HepG2 (cell line): ENCODE results near the gene EEFSEC. TPM values are rescaled to one million over a fixed set of nuclear protein-coding genes. Genes with fewer than 3 reads are reported as not detected.

Experiments used
- ATAC-seq: fragments of 200-7000 bp; cut with Tn5 transposase; 3 replicates; pipeline ENCODE4 v1.9.1; 2020; ENCODE audit warnings: mild to moderate bottlenecking, moderate library complexity
- BruUV-seq: library from RNA; stranded (reverse); fragments of 400-500 nt; replicated peaks from 2 replicates; lab custom pipeline; 2021; lab: Mats Ljungman, UMichigan
- CTCF ChIA-PET: fragments of 300-600 bp; formaldehyde crosslinking; extraction: SDS; loops from one replicate; lab custom pipeline; 2021; ENCODE audit warnings: low total read pairs, inconsistent platforms, low intra/inter-chr PET ratio; lab: Yijun Ruan, JAX
- POLR2A ChIA-PET: fragments of 350-600 bp; sonication (Branson Sonifier 250); formaldehyde crosslinking; loops from one replicate; lab custom pipeline; 2020; ENCODE audit warnings: antibody characterized with exemption, inconsistent platforms; lab: Yijun Ruan, JAX
- DNase-seq: peaks from one replicate; pipeline ENCODE4 v3.0.0-alpha.2; 2015; ENCODE audit warnings: low spot score
- FAIRE-seq: peaks from 3 replicates; lab custom pipeline; 2011; peaks lifted over from hg19 to GRCh38; lab: Jason Lieb, UNC
- H2AFZ ChIP-seq: one replicate; pipeline ENCODE4 v1.6.1; 2011; ENCODE audit warnings: low read length, inconsistent platforms
- H3K27ac ChIP-seq: fragments of 300-600 bp; 3 replicates; pipeline ENCODE4 v1.8.0; 2011; ENCODE audit warnings: mixed run types, mild to moderate bottlenecking, mixed read lengths, low read length, inconsistent platforms; ENCODE audit not compliant: insufficient read depth; ENCODE audit errors: extremely low read length
- H3K27me3 ChIP-seq, 2 experiments: fragments of 200-600 bp in 1 of 2; 2 replicates in 1 of 2; 3 replicates in 1 of 2; pipeline versions ENCODE4 v1.6.0 to v1.8.0; 2011; ENCODE audit warnings: low read length in 2 of 2, mild to moderate bottlenecking in 2 of 2, moderate library complexity in 2 of 2, inconsistent platforms in 1 of 2; ENCODE audit not compliant: insufficient read depth in 2 of 2, control insufficient read depth in 1 of 2
- H3K36me3 ChIP-seq, 2 experiments: fragments of 200-600 bp in 1 of 2; replicated peaks in 1 of 2; 2 replicates in 1 of 2; 3 replicates in 1 of 2; pipeline versions ENCODE4 v1.5.1 to v1.8.0; 2011; ENCODE audit warnings: low read length in 2 of 2, inconsistent platforms in 1 of 2; ENCODE audit not compliant: insufficient read depth in 2 of 2, control insufficient read depth in 1 of 2
- H3K4me1 ChIP-seq: 2 replicates; pipeline ENCODE4 v1.5.1; 2012; ENCODE audit warnings: low read length, inconsistent platforms; ENCODE audit not compliant: insufficient read depth
- H3K4me2 ChIP-seq: 2 replicates; pipeline ENCODE4 v1.6.0; 2011; ENCODE audit warnings: low read depth, low read length, inconsistent platforms
- H3K4me3 ChIP-seq, 3 experiments: fragments of 200-600 bp in 1 of 3; sonication (generic), shearing (Covaris generic) in 1 of 3; replicated peaks in 1 of 3; 2 replicates each; pipeline ENCODE4 v1.5.1; 2011 to 2016; ENCODE audit warnings: low read length in 3 of 3, inconsistent platforms in 2 of 3, low read depth in 2 of 3, mild to moderate bottlenecking in 2 of 3, control low read depth in 1 of 3, mixed read lengths in 1 of 3; ENCODE audit not compliant: insufficient read depth in 1 of 3
- H3K79me2 ChIP-seq: one replicate; pipeline ENCODE4 v1.6.1; 2011; ENCODE audit warnings: low read length, inconsistent platforms; ENCODE audit not compliant: insufficient read depth
- H3K9ac ChIP-seq: 2 replicates; pipeline ENCODE4 v1.6.0; 2011; ENCODE audit warnings: mild to moderate bottlenecking, low read depth, low read length, inconsistent platforms; ENCODE audit not compliant: insufficient read depth
- H3K9me3 ChIP-seq: 2 replicates; pipeline ENCODE4 v1.5.1; 2012; ENCODE audit warnings: mild to moderate bottlenecking, low read length
- H4K20me1 ChIP-seq: 2 replicates; pipeline ENCODE4 v1.6.0; 2011; ENCODE audit warnings: inconsistent platforms, mild to moderate bottlenecking, low read length, moderate library complexity; ENCODE audit not compliant: insufficient read depth
- ATF6 ChIP-seq: sonication (generic); formaldehyde crosslinking; conservative IDR thresholded peaks from 2 replicates; pipeline ENCODE4 v1.4.0; 2020; ENCODE audit warnings: missing genetic modification reagents
- FIP1L1 ChIP-seq: fragments of 200-400 bp; formaldehyde crosslinking; IDR thresholded peaks from 2 replicates; pipeline ENCODE4 v1.6.1; 2018; ENCODE audit warnings: low read depth, mild to moderate bottlenecking, low read length, moderate library complexity, borderline replicate concordance; ENCODE audit not compliant: insufficient read depth
- RNF2 ChIP-seq: fragments of 450-650 bp; conservative IDR thresholded peaks from 2 replicates; pipeline ENCODE4 v1.6.1; 2016; ENCODE audit warnings: low read depth
- TSC22D2 ChIP-seq: sonication (generic); formaldehyde crosslinking; IDR thresholded peaks from 2 replicates; pipeline ENCODE4 v1.5.1; 2020; ENCODE audit warnings: missing genetic modification reagents, mild to moderate bottlenecking, borderline replicate concordance
- ZNF629 ChIP-seq: sonication (generic); formaldehyde crosslinking; conservative IDR thresholded peaks from 2 replicates; pipeline ENCODE4 v1.5.0; 2020; ENCODE audit warnings: missing genetic modification reagents
- WGBS: methylation state at CpG from one replicate; pipeline ENCODE4 v1.1.6; 2017; ENCODE audit warnings: low lambda C conversion rate; 5-methylcytosine and 5-hydroxymethylcytosine counted together
- in situ Hi-C: cut with HindIII; loops from 2 replicates; pipeline ENCODE4 v1.10.0; 2017; ENCODE audit warnings: low pct_unique_long_range_greater_than_20kb; ENCODE audit not compliant: extremely low pct_ligation_motif_present
- intact Hi-C: fragments of 100-400 bp; cut with micrococcal nuclease; formaldehyde crosslinking; loops from one replicate; pipeline ENCODE4 v1.10.0; 2022; ENCODE audit not compliant: unreplicated experiment
- polyA plus RNA-seq, 8 experiments: library from polyadenylated mRNA; depleted of rRNA in 3 of 8; stranded (reverse) in 7 of 8; unstranded in 1 of 8; fragments of >200 nt; fragmentation: Illumina TruSeq in 4 of 8; extraction: Trizol in 4 of 8; gene quantifications; 2 replicates each; pipeline versions ENCODE4 v1.2.1 to v1.2.3, GENCODE V29; 2011 to 2016; ENCODE audit warnings: low read depth in 4 of 8, missing spikeins in 1 of 8, mixed read lengths in 1 of 8; ENCODE audit not compliant: insufficient read depth in 1 of 8
- total RNA-seq, 5 experiments: library from RNA; depleted of rRNA; stranded (reverse); fragments of >200 nt; fragmentation: Illumina TruSeq; extraction: Trizol; gene quantifications; 2 replicates each; pipeline ENCODE4 v1.2.3, GENCODE V29; 2016; ENCODE audit warnings: low read depth in 1 of 5
- TF ChIP-seq, protein P1 (sequence below): sonication (generic); formaldehyde crosslinking; IDR thresholded peaks from 2 replicates; pipeline ENCODE4 v1.5.0; 2020; ENCODE audit warnings: mild to moderate bottlenecking, missing genetic modification reagents

EEFSEC gene
- total and polyA plus RNA-seq, 2 of the 13 experiments (the other 11 are each of a cell fraction or from before 2014, with no cell fraction given) = 6.4 to 24.2 TPM

- no peaks in the 10 kb centered on the region for H3K9me3 ChIP-seq
- FAIRE-seq (no peak), DNase-seq (no peak), ATAC-seq (no peak)
- 89% methylated on average over 2 of the region's 4 CpGs for WGBS
- no peaks in the 10 kb centered on the region for H3K4me1 ChIP-seq
- no peaks in the 10 kb centered on the region for H3K79me2 ChIP-seq
- no peak overlapping the region for H3K9ac ChIP-seq
- no peak overlapping the region for H2AFZ ChIP-seq
- no TSS peak for BruUV-seq
- H3K36me3 ChIP-seq = peaks cover 0 to 2% of the 10 kb centered on the region in 2 experiments; a peak in 1 of 5 replicates
- TF ChIP-seq RNF2 (no peak), FIP1L1 (no peak), TSC22D2 (CRISPR knock-in tag) (no peak), ATF6 (no peak), ZNF629 (CRISPR knock-in tag) (no peak)
- TF ChIP-seq, protein P1, sequence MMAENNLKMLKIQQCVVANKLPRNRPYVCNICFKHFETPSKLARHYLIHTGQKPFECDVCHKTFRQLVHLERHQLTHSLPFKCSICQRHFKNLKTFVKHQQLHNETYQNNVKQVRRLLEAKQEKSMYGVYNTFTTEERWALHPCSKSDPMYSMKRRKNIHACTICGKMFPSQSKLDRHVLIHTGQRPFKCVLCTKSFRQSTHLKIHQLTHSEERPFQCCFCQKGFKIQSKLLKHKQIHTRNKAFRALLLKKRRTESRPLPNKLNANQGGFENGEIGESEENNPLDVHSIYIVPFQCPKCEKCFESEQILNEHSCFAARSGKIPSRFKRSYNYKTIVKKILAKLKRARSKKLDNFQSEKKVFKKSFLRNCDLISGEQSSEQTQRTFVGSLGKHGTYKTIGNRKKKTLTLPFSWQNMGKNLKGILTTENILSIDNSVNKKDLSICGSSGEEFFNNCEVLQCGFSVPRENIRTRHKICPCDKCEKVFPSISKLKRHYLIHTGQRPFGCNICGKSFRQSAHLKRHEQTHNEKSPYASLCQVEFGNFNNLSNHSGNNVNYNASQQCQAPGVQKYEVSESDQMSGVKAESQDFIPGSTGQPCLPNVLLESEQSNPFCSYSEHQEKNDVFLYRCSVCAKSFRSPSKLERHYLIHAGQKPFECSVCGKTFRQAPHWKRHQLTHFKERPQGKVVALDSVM (CRISPR knock-in tag) = no peak
- intact Hi-C loops = no loop called here
- in situ Hi-C loops = no loop called here
- H3K4me3 ChIP-seq = no peak overlapping the region
- no peak overlapping the region for H3K27ac ChIP-seq
- no peaks in the 10 kb centered on the region for H3K27me3 ChIP-seq
- ChIA-PET POLR2A (interaction anchor here (1.1 kb wide), 1 partner anchor 20 kb away, joined by 3 read pairs; the partner anchor contains the start of gene RUVBL1), CTCF (no interaction called here)
- no peak overlapping the region for H3K4me2 ChIP-seq
- no peaks in the 10 kb centered on the region for H4K20me1 ChIP-seq
Measured at GRCh38 chr3:128143496-128143895, 9.8 kb upstream of the EEFSEC start.
